AG09309 (cell line): ENCODE results near the gene TSPAN18.

ENCODE experiments used
- DNase-seq: peaks from one replicate; pipeline ENCODE4 v3.0.0-alpha.2; 2010; ENCODE audit warnings: low read depth
- H3K4me3 ChIP-seq: 2 replicates; pipeline ENCODE4 v1.5.1; 2011; ENCODE audit warnings: mild to moderate bottlenecking, low read depth, low read length, moderate library complexity; ENCODE audit not compliant: control insufficient read depth
- TF ChIP-seq, protein P1 (sequence below): IDR thresholded peaks from 2 replicates; pipeline ENCODE4 v1.5.1; 2011; ENCODE audit warnings: mild to moderate bottlenecking, low read depth, low read length, inconsistent platforms; ENCODE audit not compliant: insufficient read depth, control insufficient read depth; ENCODE audit errors: missing control alignments

TSPAN18 gene

DNA sequence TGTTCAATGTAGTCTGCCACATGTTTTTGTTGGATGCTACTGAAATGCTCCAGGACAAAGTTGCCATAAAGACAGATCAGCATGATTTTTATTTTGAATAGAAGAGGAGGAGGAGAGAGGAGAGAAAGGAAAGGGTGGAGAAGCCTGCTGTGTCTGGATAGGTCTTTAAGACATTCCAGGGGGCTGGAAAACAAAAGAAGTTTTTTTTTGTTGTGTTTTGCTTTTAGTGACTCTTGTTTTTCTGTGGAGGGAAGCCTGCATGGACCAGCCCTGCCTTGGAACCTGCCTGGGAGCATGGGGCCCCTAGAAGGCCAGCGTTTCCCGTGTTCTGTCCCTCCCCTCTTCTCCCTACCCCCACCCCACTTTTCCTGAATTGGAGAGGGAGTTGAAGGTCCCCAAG lies 2.3 kb downstream of the TSPAN18 start:
- TF ChIP-seq, protein P1, sequence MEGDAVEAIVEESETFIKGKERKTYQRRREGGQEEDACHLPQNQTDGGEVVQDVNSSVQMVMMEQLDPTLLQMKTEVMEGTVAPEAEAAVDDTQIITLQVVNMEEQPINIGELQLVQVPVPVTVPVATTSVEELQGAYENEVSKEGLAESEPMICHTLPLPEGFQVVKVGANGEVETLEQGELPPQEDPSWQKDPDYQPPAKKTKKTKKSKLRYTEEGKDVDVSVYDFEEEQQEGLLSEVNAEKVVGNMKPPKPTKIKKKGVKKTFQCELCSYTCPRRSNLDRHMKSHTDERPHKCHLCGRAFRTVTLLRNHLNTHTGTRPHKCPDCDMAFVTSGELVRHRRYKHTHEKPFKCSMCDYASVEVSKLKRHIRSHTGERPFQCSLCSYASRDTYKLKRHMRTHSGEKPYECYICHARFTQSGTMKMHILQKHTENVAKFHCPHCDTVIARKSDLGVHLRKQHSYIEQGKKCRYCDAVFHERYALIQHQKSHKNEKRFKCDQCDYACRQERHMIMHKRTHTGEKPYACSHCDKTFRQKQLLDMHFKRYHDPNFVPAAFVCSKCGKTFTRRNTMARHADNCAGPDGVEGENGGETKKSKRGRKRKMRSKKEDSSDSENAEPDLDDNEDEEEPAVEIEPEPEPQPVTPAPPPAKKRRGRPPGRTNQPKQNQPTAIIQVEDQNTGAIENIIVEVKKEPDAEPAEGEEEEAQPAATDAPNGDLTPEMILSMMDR = no peak
- DNase-seq = no peak
- no peak overlapping the region for H3K4me3 ChIP-seq

DNA sequence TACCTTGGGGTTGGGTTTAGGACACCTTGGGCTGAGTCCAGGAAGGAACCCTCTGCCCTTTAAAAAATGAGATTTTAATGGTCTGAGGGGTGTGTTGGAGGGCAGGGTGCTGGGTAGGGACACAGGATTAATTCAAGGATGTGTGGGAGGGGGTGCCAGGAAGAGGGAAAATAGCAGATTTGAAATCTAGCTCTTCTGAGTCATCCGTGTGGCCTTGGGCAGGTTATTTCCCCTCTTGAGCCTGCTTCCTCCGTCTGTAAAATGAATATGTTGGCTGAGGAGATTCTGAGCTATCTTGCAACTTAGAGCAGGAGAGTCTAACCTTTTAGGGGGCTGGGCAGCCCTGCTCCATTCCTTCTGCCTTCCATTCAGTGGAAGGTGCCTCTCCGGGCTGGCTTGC lies 3.0 kb downstream of the TSPAN18 start:
- DNase-seq = no peak
- TF ChIP-seq, protein P1 = no peak
- H3K4me3 ChIP-seq = no peak overlapping the region

DNA sequence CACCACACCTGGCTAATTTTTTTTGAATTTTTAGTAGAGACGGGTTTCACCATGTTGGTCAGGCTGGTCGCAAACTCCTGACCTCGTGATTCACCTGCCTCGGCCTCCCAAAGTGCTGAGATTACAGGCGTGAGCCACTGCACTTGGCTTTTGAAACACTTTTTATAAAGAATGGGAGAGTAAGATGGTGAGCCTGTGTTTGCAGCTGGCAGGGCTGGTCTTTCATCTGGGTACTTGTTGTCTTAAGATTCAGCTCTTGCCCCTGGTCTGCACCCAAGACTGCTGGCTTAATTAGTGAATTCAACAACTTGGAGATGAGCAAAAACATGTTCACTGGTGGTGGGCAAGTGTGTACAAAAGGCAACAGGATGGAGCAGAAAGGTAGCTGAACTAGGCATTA lies 4.0 kb downstream of the TSPAN18 start:
- H3K4me3 ChIP-seq = no peak overlapping the region
- TF ChIP-seq, protein P1 = no peak
- DNase-seq = no peak

DNA sequence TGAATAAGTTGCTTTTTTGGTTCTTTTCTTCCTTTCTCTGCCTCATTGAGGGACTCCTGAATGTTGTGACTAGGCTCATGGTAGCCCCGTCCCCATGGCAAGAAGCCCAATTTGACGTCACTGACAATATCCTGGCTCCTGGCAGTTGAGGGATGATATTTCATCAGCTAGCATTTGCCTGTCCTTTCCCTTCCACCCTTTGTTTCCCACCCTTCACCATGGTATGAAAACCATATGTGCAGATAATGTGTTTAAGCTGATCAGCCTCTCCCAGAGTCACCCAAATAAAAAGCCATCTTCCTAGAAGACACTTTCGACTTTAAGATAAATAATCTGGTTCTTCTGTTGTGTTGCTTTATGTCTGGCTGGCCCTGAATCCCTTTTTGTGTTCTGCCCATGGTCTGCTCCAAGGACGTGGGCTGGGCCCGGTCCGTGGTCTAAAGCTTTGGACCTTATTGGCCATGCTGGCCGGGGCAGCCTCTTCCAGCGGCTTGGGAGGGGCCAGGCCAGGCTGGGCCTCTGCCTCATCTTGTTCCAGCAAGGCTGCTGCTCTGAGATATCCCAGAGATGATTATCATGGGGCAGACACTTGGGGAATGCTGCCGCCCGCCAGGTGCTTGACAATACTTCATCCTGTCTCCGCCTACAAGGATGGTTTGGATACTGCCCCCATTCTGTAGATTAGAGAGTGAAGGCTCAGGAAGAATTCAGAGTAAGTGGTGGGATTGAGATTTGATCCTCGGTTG lies 5.1 kb downstream of the TSPAN18 start:
- no peak for DNase-seq

DNA sequence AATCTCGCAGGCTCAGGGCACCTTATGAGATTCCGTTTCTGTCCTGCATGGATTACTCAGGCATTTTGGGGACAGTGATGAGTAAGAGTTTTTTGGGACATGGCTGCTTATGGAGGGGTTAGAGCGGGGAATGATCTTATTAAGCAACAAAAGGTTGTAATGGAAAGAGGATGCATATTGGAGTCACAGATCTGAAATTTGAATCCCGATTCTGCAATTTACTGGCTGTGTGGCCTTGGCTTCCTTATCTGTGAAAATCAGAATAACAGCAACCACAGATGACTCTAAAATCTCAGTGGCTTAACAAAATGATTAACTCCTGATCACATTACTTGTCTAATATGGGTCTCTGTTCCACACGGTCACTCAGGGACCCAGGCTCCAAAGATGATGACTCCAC lies 5.8 kb downstream of the TSPAN18 start:
- TF ChIP-seq, protein P1 = no peak
- H3K4me3 ChIP-seq = no peak overlapping the region
- DNase-seq = no peak

More for the DNA sequence above, 5.1 kb downstream of the TSPAN18 start:
- no peak overlapping the region for H3K4me3 ChIP-seq
- TF ChIP-seq, protein P1 = no peak

DNA sequence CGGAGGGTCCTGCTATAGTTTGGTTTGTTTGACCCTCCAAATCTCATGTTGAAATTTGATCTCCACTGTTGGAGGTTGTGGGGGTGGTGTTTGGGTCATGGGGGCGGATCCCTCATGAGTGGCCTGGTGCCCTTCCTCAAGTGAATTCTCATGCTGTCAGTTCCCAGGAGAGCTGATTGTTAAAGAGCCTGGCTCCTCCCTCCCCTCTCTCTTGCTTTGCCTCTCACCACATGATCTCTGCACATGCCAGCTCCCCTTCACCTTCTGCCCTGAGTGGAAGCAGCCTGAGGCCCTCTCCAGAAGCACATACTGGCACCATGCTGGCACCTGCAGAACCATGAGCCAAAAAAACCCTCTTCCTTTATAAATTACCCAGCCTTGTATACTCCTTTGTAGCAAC lies 7.1 kb downstream of the TSPAN18 start:
- TF ChIP-seq, protein P1 = no peak
- DNase-seq = no peak
- H3K4me3 ChIP-seq = no peak overlapping the region
